H1 (cell line): ENCODE results near the gene HNF4A. TPM values are rescaled to one million over a fixed set of nuclear protein-coding genes. Genes with fewer than 3 reads are reported as not detected.

Experiments
- CTCF ChIA-PET: fragments of 300-600 bp; sonication (Branson Sonifier 250); formaldehyde crosslinking; loops from one replicate; lab custom pipeline; 2021; ENCODE audit not compliant: partially characterized antibody; lab: Charles Lee
- POLR2A ChIA-PET: fragments of 300-600 bp; sonication (Branson Sonifier 250); formaldehyde crosslinking; loops from one replicate; lab custom pipeline; 2021; ENCODE audit warnings: inconsistent platforms; ENCODE audit not compliant: partially characterized antibody; lab: Charles Lee
- DNase-seq, 2 experiments: peaks; one replicate each; pipeline versions ENCODE4 v3.0.0 to v3.0.0-alpha.2; 2010 to 2022; ENCODE audit warnings: low spot score in 2 of 2, low read depth in 1 of 2, mixed read lengths in 1 of 2
- FAIRE-seq: peaks from 2 replicates; lab custom pipeline; 2011; peaks lifted over from hg19 to GRCh38; lab: Jason Lieb, UNC
- H2AFZ ChIP-seq: 2 replicates; pipeline ENCODE4 v1.8.1; 2012; ENCODE audit warnings: low read length, inconsistent platforms
- H2AK5ac ChIP-seq: 2 replicates; pipeline ENCODE4 v1.6.1; 2013; ENCODE audit warnings: low read depth, low read length
- H2BK120ac ChIP-seq: replicated peaks from 2 replicates; pipeline ENCODE3; 2013; ENCODE audit warnings: low read depth, low read length, inconsistent platforms
- H2BK12ac ChIP-seq: 2 replicates; pipeline ENCODE4 v1.6.1; 2013; ENCODE audit warnings: low read depth, low read length
- H2BK15ac ChIP-seq: 2 replicates; pipeline ENCODE4 v1.6.1; 2013; ENCODE audit warnings: low read length
- H2BK20ac ChIP-seq: 2 replicates; pipeline ENCODE4 v1.6.1; 2013; ENCODE audit warnings: low read length
- H2BK5ac ChIP-seq: 2 replicates; pipeline ENCODE4 v1.6.1; 2013; ENCODE audit warnings: low read depth, low read length
- H3K14ac ChIP-seq: 2 replicates; pipeline ENCODE4 v1.6.1; 2013; ENCODE audit warnings: inconsistent platforms; ENCODE audit not compliant: insufficient read length
- H3K18ac ChIP-seq: 2 replicates; pipeline ENCODE4 v1.6.1; 2013; ENCODE audit warnings: low read length; ENCODE audit errors: extremely low read depth
- H3K23ac ChIP-seq: 2 replicates; pipeline ENCODE4 v1.6.1; 2013; ENCODE audit warnings: inconsistent platforms; ENCODE audit not compliant: insufficient read length
- H3K23me2 ChIP-seq: 2 replicates; pipeline ENCODE4 v1.6.1; 2013; ENCODE audit warnings: low read depth, low read length
- H3K27ac ChIP-seq: 2 replicates; pipeline ENCODE4 v1.6.1; 2011; ENCODE audit warnings: low read depth, low read length, inconsistent platforms
- H3K27me3 ChIP-seq, 4 experiments: replicated peaks in 1 of 4; 1 replicate in 1 of 4; 2 replicates in 3 of 4; pipeline versions ENCODE4 v1.6.1 to v1.8.1; 2011 to 2013; ENCODE audit warnings: low read length in 3 of 4, mild to moderate bottlenecking in 3 of 4, inconsistent platforms in 2 of 4, mixed read lengths in 2 of 4, moderate library complexity in 1 of 4; ENCODE audit not compliant: control insufficient read depth in 3 of 4, insufficient read depth in 3 of 4; ENCODE audit errors: extremely low read depth in 1 of 4
- H3K36me3 ChIP-seq, 4 experiments: 2 replicates each; pipeline versions ENCODE4 v1.6.1 to v1.8.1; 2011 to 2013; ENCODE audit warnings: mild to moderate bottlenecking in 4 of 4, low read length in 3 of 4, moderate library complexity in 2 of 4, control low read depth in 1 of 4, inconsistent platforms in 1 of 4; ENCODE audit not compliant: insufficient read depth in 4 of 4, control insufficient read depth in 2 of 4
- H3K4ac ChIP-seq: replicated peaks from 2 replicates; pipeline ENCODE3; 2013; ENCODE audit warnings: low read length, low read depth, mixed read lengths, inconsistent platforms; ENCODE audit not compliant: insufficient read length
- H3K4me1 ChIP-seq, 4 experiments: replicated peaks in 1 of 4; 1 replicate in 1 of 4; 2 replicates in 3 of 4; pipeline versions ENCODE4 v1.6.1 to v1.8.1; 2011 to 2013; ENCODE audit warnings: low read length in 3 of 4, inconsistent platforms in 2 of 4, mixed read lengths in 1 of 4; ENCODE audit not compliant: insufficient read depth in 4 of 4, control insufficient read depth in 3 of 4
- H3K4me2 ChIP-seq, 2 experiments: 2 replicates each; pipeline versions ENCODE4 v1.6.1 to v1.8.1; 2011 to 2013; ENCODE audit warnings: low read depth in 2 of 2, low read length in 2 of 2, control low read depth in 1 of 2, inconsistent platforms in 1 of 2, mild to moderate bottlenecking in 1 of 2; ENCODE audit not compliant: insufficient read depth in 1 of 2
- H3K4me3 ChIP-seq, 4 experiments: fragments of 200-600, 300-600 bp in 1 of 4; sonication (generic), shearing (Covaris generic), sonication (Bioruptor Twin) in 1 of 4; 2 replicates each; pipeline versions ENCODE4 v1.5.1 to v1.8.1; 2011 to 2016; ENCODE audit warnings: low read length in 4 of 4, low read depth in 3 of 4, control low read depth in 2 of 4, inconsistent platforms in 2 of 4, mild to moderate bottlenecking in 2 of 4, mixed read lengths in 1 of 4, moderate library complexity in 1 of 4; ENCODE audit not compliant: insufficient read depth in 2 of 4; ENCODE audit errors: extremely low read depth in 1 of 4
- H3K56ac ChIP-seq: replicated peaks from 2 replicates; pipeline ENCODE3; 2013; ENCODE audit warnings: low read depth, mild to moderate bottlenecking, mixed read lengths, low read length, inconsistent platforms; ENCODE audit not compliant: insufficient read length
- H3K79me1 ChIP-seq: 2 replicates; pipeline ENCODE4 v1.6.1; 2013; ENCODE audit warnings: low read depth, low read length, control low read depth
- H3K79me2 ChIP-seq, 2 experiments: 2 replicates each; pipeline versions ENCODE4 v1.6.1 to v1.8.1; 2012 to 2013; ENCODE audit warnings: low read length in 2 of 2, mild to moderate bottlenecking in 2 of 2, inconsistent platforms in 1 of 2; ENCODE audit not compliant: insufficient read depth in 2 of 2, control insufficient read depth in 1 of 2
- H3K9ac ChIP-seq, 4 experiments: replicated peaks in 1 of 4; 1 replicate in 1 of 4; 2 replicates in 3 of 4; pipeline versions ENCODE4 v1.6.1 to v1.8.1; 2011 to 2013; ENCODE audit warnings: low read depth in 3 of 4, low read length in 3 of 4, control low read depth in 2 of 4, mild to moderate bottlenecking in 2 of 4, moderate library complexity in 2 of 4, inconsistent platforms in 1 of 4; ENCODE audit errors: extremely low read depth in 1 of 4
- H3K9me3 ChIP-seq, 2 experiments: 2 replicates each; pipeline versions ENCODE4 v1.6.1 to v1.8.1; 2012 to 2013; ENCODE audit warnings: mild to moderate bottlenecking in 2 of 2, moderate library complexity in 2 of 2, control low read depth in 1 of 2, inconsistent platforms in 1 of 2, low read depth in 1 of 2, low read length in 1 of 2, mixed read lengths in 1 of 2; ENCODE audit not compliant: insufficient read depth in 2 of 2
- H4K20me1 ChIP-seq, 2 experiments: replicated peaks in 1 of 2; 2 replicates each; pipeline versions ENCODE3 to v1.8.1; 2011 to 2013; ENCODE audit warnings: inconsistent platforms in 2 of 2, low read length in 2 of 2, mild to moderate bottlenecking in 1 of 2; ENCODE audit not compliant: insufficient read depth in 2 of 2, control insufficient read depth in 1 of 2
- H4K5ac ChIP-seq: 2 replicates; pipeline ENCODE4 v1.6.1; 2013; ENCODE audit warnings: low read length, low read depth, mixed read lengths, inconsistent platforms; ENCODE audit not compliant: insufficient read length
- H4K8ac ChIP-seq: 2 replicates; pipeline ENCODE4 v1.8.0; 2013; ENCODE audit warnings: mild to moderate bottlenecking, moderate library complexity, low read length, inconsistent platforms; ENCODE audit not compliant: insufficient read depth; ENCODE audit errors: extremely low read depth
- H4K91ac ChIP-seq: replicated peaks from 2 replicates; pipeline ENCODE3; 2013; ENCODE audit warnings: low read length, mixed read lengths, inconsistent platforms; ENCODE audit not compliant: insufficient read length
- HDAC2 ChIP-seq, 2 experiments: fragments of 300-600 bp in 1 of 2; sonication (generic) in 1 of 2; IDR thresholded peaks; 2 replicates each; pipeline ENCODE4 v1.6.1; 2011 to 2012; ENCODE audit warnings: low read depth in 2 of 2, low read length in 2 of 2, mild to moderate bottlenecking in 2 of 2, moderate library complexity in 2 of 2, borderline replicate concordance in 1 of 2, inconsistent platforms in 1 of 2
- RNF2 ChIP-seq: fragments of 200-900, 300-1000 bp; sonication (generic); IDR thresholded peaks from 2 replicates; pipeline ENCODE4 v1.7.1; 2016; ENCODE audit warnings: borderline replicate concordance, low read depth, mild to moderate bottlenecking, antibody characterized with exemption, low read length; ENCODE audit not compliant: poor library complexity, severe bottlenecking; ENCODE audit errors: missing control alignments
- SIRT6 ChIP-seq: IDR thresholded peaks from one replicate; pipeline ENCODE4 v1.7.1; 2012; ENCODE audit warnings: low read length, inconsistent platforms
- WGBS, 2 experiments: shearing (Covaris generic) in 1 of 2; methylation state at CpG; one replicate each; pipeline versions ENCODE4 v1.1.6 to v1.1.7; 2013 to 2015; ENCODE audit warnings: low lambda C conversion rate in 2 of 2, mixed read lengths in 2 of 2, inconsistent platforms in 1 of 2, low coverage in 1 of 2, missing lambda C conversion rate in 1 of 2; ENCODE audit not compliant: insufficient replicate concordance in 2 of 2, insufficient coverage in 1 of 2, insufficient read length in 1 of 2; ENCODE audit errors: extremely low coverage in 1 of 2, missing lambda C conversion rate in 1 of 2; 5-methylcytosine and 5-hydroxymethylcytosine counted together
- polyA plus RNA-seq, 7 experiments: library from polyadenylated mRNA; depleted of rRNA in 3 of 7; stranded (reverse) in 5 of 7; unstranded in 2 of 7; fragments of >200 nt in 5 of 7; fragments of 200-250 nt in 2 of 7; gene quantifications; 1 replicate in 5 of 7; 2 replicates in 1 of 7; 4 replicates in 1 of 7; pipeline versions ENCODE4 v1.2.1 to v1.2.3, GENCODE V29; 2011 to 2013; ENCODE audit warnings: missing spikeins in 2 of 7, mixed read lengths in 2 of 7
- total RNA-seq: library from RNA; stranded (reverse); fragmentation: NEBNext Ultra II Directional; extraction: Animal tissue kit (Norgen Biotek cat#: 25700); gene quantifications from 2 replicates; pipeline ENCODE4 v1.2.1, GENCODE V29; 2021

The HNF4A gene
- total and polyA plus RNA-seq, 2 of the 8 experiments (the other 6 are each of a cell fraction or from before 2014, with no cell fraction given), result 0.03 TPM; not detected in 1

DNA sequence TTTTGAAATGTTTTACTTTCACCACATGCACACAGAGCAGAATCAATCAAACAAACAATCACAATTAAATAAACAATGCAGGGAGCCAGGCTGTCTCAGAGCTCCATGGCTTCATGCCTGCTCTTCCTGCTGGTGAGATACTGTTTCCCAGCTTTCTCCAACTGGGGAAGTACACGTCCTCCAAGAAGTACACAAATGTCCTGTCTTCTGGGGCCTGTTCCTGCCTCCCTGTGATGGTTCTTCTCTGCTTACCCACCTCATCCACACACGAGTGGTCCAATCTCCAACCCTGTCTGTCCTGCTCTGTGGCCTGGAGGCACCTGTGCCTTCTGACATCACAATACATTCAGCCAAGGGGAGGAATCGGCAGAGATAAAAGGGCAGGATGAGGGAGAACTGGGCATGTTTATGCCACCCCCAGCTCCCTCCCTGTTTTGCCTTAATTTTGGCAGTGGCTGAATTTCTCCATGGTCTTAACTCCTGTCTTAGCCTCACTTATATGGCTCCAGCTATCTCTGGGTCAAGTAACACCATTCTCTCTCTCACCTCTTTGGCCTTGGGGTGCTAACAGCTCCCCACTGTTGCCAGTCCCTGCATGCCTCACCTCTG is 94.9 kb downstream of the HNF4A start:
- no peak overlapping the region for H3K14ac ChIP-seq
- H2BK15ac ChIP-seq, result no peak overlapping the region
- no peak overlapping the region for H2AFZ ChIP-seq
- H3K4me2 ChIP-seq, result no peak overlapping the region
- no peak overlapping the region for H4K91ac ChIP-seq
- 0 out of 2 replicates have a peak overlapping the region, but pooled peaks have one; percentile 13 for H2AK5ac ChIP-seq
- no peaks in the 10 kb centered on the region for H3K23me2 ChIP-seq
- ChIA-PET POLR2A (interaction anchor here (0.9 kb wide), 1 partner anchor 147 kb away, joined by 5 read pairs; no protein-coding TSS in a partner anchor), CTCF (interaction anchor here (0.8 to 3.1 kb wide), 26 partner anchors 7 to 334 kb away, joined by 3 to 33 read pairs (median 5); partner anchors contain the start of gene PKIG)
- no peak overlapping the region for H4K5ac ChIP-seq
- H3K36me3 ChIP-seq, result no peaks in the 10 kb centered on the region
- H3K4ac ChIP-seq, result peak overlapping the region; percentile 21
- no peak overlapping the region for H3K9ac ChIP-seq
- no peak overlapping the region for H2BK120ac ChIP-seq
- DNase-seq (no peak), FAIRE-seq (no peak)
- TF ChIP-seq RNF2 (no peak), SIRT6 (no peak), HDAC2 (IDR thresholded peaks at IDR 0.05; ENCODE audit: borderline replicate concordance in 1 of 2, low read depth in 2 of 2, low read length in 2 of 2) (no peak)
- no peak overlapping the region for H3K23ac ChIP-seq
- H2BK5ac ChIP-seq, result no peak overlapping the region
- no peaks in the 10 kb centered on the region for H3K79me2 ChIP-seq
- no peaks in the 10 kb centered on the region for H4K20me1 ChIP-seq
- no peak overlapping the region for H2BK12ac ChIP-seq
- H3K4me1 ChIP-seq, result no peaks in the 10 kb centered on the region
- no peak overlapping the region for H3K18ac ChIP-seq
- H3K27me3 ChIP-seq, result no peaks in the 10 kb centered on the region
- H3K27ac ChIP-seq, result no peak overlapping the region
- H3K56ac ChIP-seq, result no peak overlapping the region
- H2BK20ac ChIP-seq, result no peak overlapping the region
- 82% methylated on average over 3 of the region's 3 CpGs; no CpG with 5 or more reads in 1 of the 2 experiments for WGBS, 2 experiments
- no peaks in the 10 kb centered on the region for H3K9me3 ChIP-seq
- H3K79me1 ChIP-seq, result no peaks in the 10 kb centered on the region
- H3K4me3 ChIP-seq, result no peak overlapping the region
- no peak overlapping the region for H4K8ac ChIP-seq
